Hematopoietic multipotent progenitor cell (in vitro differentiated cells): Measurements from ENCODE around the gene MARCHF5. TPM values are rescaled to one million over a fixed set of nuclear protein-coding genes. Genes with fewer than 3 reads are reported as not detected.

Source experiments
- DNase-seq, 3 donors: peaks; one replicate each; pipeline ENCODE4 v3.0.0-alpha.2; 2011 to 2015; ENCODE audit warnings: low read depth in 2 of 3, low spot score in 2 of 3
- total RNA-seq: library from RNA; depleted of rRNA; stranded (reverse); fragments of >200 nt; gene quantifications from one replicate; pipeline ENCODE4 v1.2.3, GENCODE V29; 2012

The MARCHF5 gene
- 9.2 TPM for total RNA-seq

- DNase-seq, result peak; percentile 78 to 97 (median 96)
These were observed at the start of gene MARCHF5, which contains the start of gene CPEB3 for GRCh38 chr10:92290837-92291615. MARCHF5 (plus strand) TSS chr10:92291167; CDS start chr10:92291495, 328 bp downstream. CPEB3 (minus strand) TSS chr10:92291078; CDS start chr10:92240350, 50,728 bp downstream.

- no peak for DNase-seq
These were observed 49.5 kb upstream of the MARCHF5 start for GRCh38 chr10:92241501-92241900.

- DNase-seq, result no peak
These were observed 48.6 kb upstream of the MARCHF5 start for GRCh38 chr10:92242380-92242779.

- DNase-seq, result peak in 2 of 3 donors; percentile 55 to 73
These were observed 47.9 kb upstream of the MARCHF5 start for GRCh38 chr10:92242910-92243671.

- no peak for DNase-seq
These were observed 46.2 kb upstream of the MARCHF5 start for GRCh38 chr10:92244796-92245195.

GRCh38 chr10:92248566-92248965 lies 42.4 kb upstream of the MARCHF5 start:
- no peak for DNase-seq

- DNase-seq, result no peak
These were observed 27.6 kb upstream of the MARCHF5 start for GRCh38 chr10:92263396-92263795.

GRCh38 chr10:92264249-92264648 lies 26.7 kb upstream of the MARCHF5 start:
- DNase-seq, result no peak

- DNase-seq, result no peak
These were observed 25.2 kb upstream of the MARCHF5 start for GRCh38 chr10:92265687-92266258.

GRCh38 chr10:92267343-92267742 lies 23.6 kb upstream of the MARCHF5 start:
- no peak for DNase-seq

GRCh38 chr10:92268748-92269147 lies 22.2 kb upstream of the MARCHF5 start:
- DNase-seq, result no peak

GRCh38 chr10:92274071-92274470 lies 16.9 kb upstream of the MARCHF5 start:
- DNase-seq, result no peak

- peak in 1 of 3 donors; percentile 18 for DNase-seq
These were observed 11.8 kb upstream of the MARCHF5 start for GRCh38 chr10:92278996-92279696.

- DNase-seq, result no peak
These were observed 6.8 kb upstream of the MARCHF5 start for GRCh38 chr10:92284112-92284704.

GRCh38 chr10:92290076-92290836 lies 711 bp upstream of the MARCHF5 start:
- peak in 2 of 3 donors; percentile 18 to 47 for DNase-seq

- DNase-seq, result no peak
These were observed 574 bp downstream of the MARCHF5 start for GRCh38 chr10:92291616-92291865.

- DNase-seq, result peak in 2 of 3 donors; percentile 73 to 81
These were observed 1.2 kb downstream of the MARCHF5 start for GRCh38 chr10:92291921-92292845.

GRCh38 chr10:92298487-92298886 lies 7.5 kb downstream of the MARCHF5 start:
- DNase-seq, result no peak

GRCh38 chr10:92303096-92303495 lies 12.1 kb downstream of the MARCHF5 start:
- DNase-seq, result no peak
